ENCODE data around the gene DMD.

GRCh38 chrX:32933548-32933947, 277.8 kb downstream of the DMD start:
- TF ChIP-seq CTCF (IDR thresholded peaks at IDR 0.05) (no peak), EZH2 (IDR thresholded peaks at IDR 0.05) (no peak)

Measured in neural progenitor cell (in vitro differentiated cells).